ENCODE data around the gene PRSS2. TPM values are rescaled to one million over a fixed set of nuclear protein-coding genes. Genes with fewer than 3 reads are reported as not detected.
A peak's percentile ranks its signal among the peaks of the same experiment; 100 is the strongest.

The PRSS2 gene
- total RNA-seq, 1 experiment from 2014 or later, result not detected

- no TSS peak for BruUV-seq (replicated peaks)
- Histone ChIP-seq H3K4me3 (ENCODE audit: low read depth, low read length, poor library complexity, severe bottlenecking) (no peak overlapping the region), H3K27me3 (replicated peaks; ENCODE audit: insufficient read depth, low read depth, low read length, poor library complexity) (peaks cover 79% of the 10 kb centered on the region), H3K36me3 (ENCODE audit: insufficient read depth, low read length, poor library complexity, severe bottlenecking) (no peaks in the 10 kb centered on the region), H3K4me1 (ENCODE audit: insufficient read depth, low read length, poor library complexity, severe bottlenecking) (no peaks in the 10 kb centered on the region), H3K9me3 (ENCODE audit: low read depth, low read length, poor library complexity, severe bottlenecking) (no peaks in the 10 kb centered on the region), H3K27ac (ENCODE audit: low read depth, low read length, poor library complexity, severe bottlenecking) (no peak overlapping the region)
- TF ChIP-seq CTCF (conservative IDR thresholded peaks at IDR 0.05; ENCODE audit: low read depth, low read length) (no peak), EZH2 (IDR thresholded peaks at IDR 0.05; ENCODE audit: borderline replicate concordance, low read depth, low read length, poor library complexity, severe bottlenecking) (no peak)
- intact Hi-C loops (cut with micrococcal nuclease; ENCODE audit: unreplicated experiment), result no loop called here
- POLR2A ChIA-PET (ENCODE audit: low non-redundant PET), result no interaction called here
- CTCF ChIA-PET, result no interaction called here
- DNase-seq (ENCODE audit: low spot score), result no peak
Measured at GRCh38 chr7:142795339-142795863, 24.6 kb downstream of the PRSS2 start.

GRCh38 chr7:142796001-142796500 lies 25.3 kb downstream of the PRSS2 start:
- POLR2A ChIA-PET (ENCODE audit: low non-redundant PET), result no interaction called here
- no TSS peak for BruUV-seq (replicated peaks)
- Histone ChIP-seq H3K36me3 (ENCODE audit: insufficient read depth, low read length, poor library complexity, severe bottlenecking) (no peaks in the 10 kb centered on the region), H3K4me3 (ENCODE audit: low read depth, low read length, poor library complexity, severe bottlenecking) (no peak overlapping the region), H3K27ac (ENCODE audit: low read depth, low read length, poor library complexity, severe bottlenecking) (no peak overlapping the region), H3K4me1 (ENCODE audit: insufficient read depth, low read length, poor library complexity, severe bottlenecking) (no peaks in the 10 kb centered on the region), H3K9me3 (ENCODE audit: low read depth, low read length, poor library complexity, severe bottlenecking) (no peaks in the 10 kb centered on the region), H3K27me3 (replicated peaks; ENCODE audit: insufficient read depth, low read depth, low read length, poor library complexity) (peaks cover 80% of the 10 kb centered on the region)
- CTCF ChIA-PET, result no interaction called here
- TF ChIP-seq EZH2 (IDR thresholded peaks at IDR 0.05; ENCODE audit: borderline replicate concordance, low read depth, low read length, poor library complexity, severe bottlenecking), result no peak
- no peak for TF ChIP-seq CTCF (conservative IDR thresholded peaks at IDR 0.05; ENCODE audit: low read depth, low read length)
- DNase-seq (ENCODE audit: low spot score), result no peak
- intact Hi-C loops (cut with micrococcal nuclease; ENCODE audit: unreplicated experiment), result no loop called here

- DNase-seq (ENCODE audit: low spot score), result no peak
- no peaks in the 10 kb centered on the region for H3K36me3 ChIP-seq (ENCODE audit: insufficient read depth, low read length, poor library complexity, severe bottlenecking)
- no TSS peak for BruUV-seq (replicated peaks)
- ChIA-PET CTCF (no interaction called here), POLR2A (ENCODE audit: low non-redundant PET) (no interaction called here)
- H3K4me3 ChIP-seq (ENCODE audit: low read depth, low read length, poor library complexity, severe bottlenecking), result no peak overlapping the region
- H3K27ac ChIP-seq (ENCODE audit: low read depth, low read length, poor library complexity, severe bottlenecking), result no peak overlapping the region
- peaks cover 80% of the 10 kb centered on the region for H3K27me3 ChIP-seq (replicated peaks; ENCODE audit: insufficient read depth, low read depth, low read length, poor library complexity)
- no peaks in the 10 kb centered on the region for H3K9me3 ChIP-seq (ENCODE audit: low read depth, low read length, poor library complexity, severe bottlenecking)
- no peaks in the 10 kb centered on the region for H3K4me1 ChIP-seq (ENCODE audit: insufficient read depth, low read length, poor library complexity, severe bottlenecking)
- peak; percentile 80 for TF ChIP-seq EZH2 (IDR thresholded peaks at IDR 0.05; ENCODE audit: borderline replicate concordance, low read depth, low read length, poor library complexity, severe bottlenecking)
- TF ChIP-seq CTCF (conservative IDR thresholded peaks at IDR 0.05; ENCODE audit: low read depth, low read length), result no peak
- intact Hi-C loops (cut with micrococcal nuclease; ENCODE audit: unreplicated experiment), result no loop called here
Measured at GRCh38 chr7:142796501-142797390, 26.0 kb downstream of the PRSS2 start.
